Keratinocyte (primary cell): ENCODE measurements around the gene MTX3. TPM values are rescaled to one million over a fixed set of nuclear protein-coding genes. Genes with fewer than 3 reads are reported as not detected.

ENCODE experiments used
- DNase-seq: peaks from one replicate; pipeline ENCODE4 v3.0.0-alpha.2; 2011; ENCODE audit warnings: low read depth, missing footprints, low spot score
- FAIRE-seq: peaks from 2 replicates; lab custom pipeline; 2011; peaks lifted over from hg19 to GRCh38; lab: Jason Lieb, UNC
- H2AFZ ChIP-seq: 2 replicates; pipeline ENCODE4 v1.6.0; 2012; ENCODE audit warnings: low read length, control low read depth, inconsistent platforms; ENCODE audit not compliant: control insufficient read depth
- H3K27ac ChIP-seq: 2 replicates; pipeline ENCODE4 v1.5.1; 2011; ENCODE audit warnings: low read length; ENCODE audit not compliant: control insufficient read depth, insufficient read depth
- H3K27me3 ChIP-seq: 3 replicates; pipeline ENCODE4 v1.6.0; 2011; ENCODE audit warnings: low read length; ENCODE audit not compliant: control insufficient read depth, insufficient read depth; ENCODE audit errors: extremely low read depth
- H3K36me3 ChIP-seq, 2 experiments: 2 replicates in 1 of 2; 3 replicates in 1 of 2; pipeline ENCODE4 v1.5.1; 2011; ENCODE audit warnings: low read length in 2 of 2, mild to moderate bottlenecking in 1 of 2; ENCODE audit not compliant: control insufficient read depth in 2 of 2, insufficient read depth in 2 of 2; ENCODE audit errors: extremely low read depth in 1 of 2
- H3K4me1 ChIP-seq: 3 replicates; pipeline ENCODE4 v1.5.1; 2011; ENCODE audit warnings: low read length; ENCODE audit not compliant: control insufficient read depth, insufficient read depth; ENCODE audit errors: extremely low read depth
- H3K4me2 ChIP-seq: 3 replicates; pipeline ENCODE4 v1.6.0; 2011; ENCODE audit warnings: low read depth, low read length; ENCODE audit not compliant: control insufficient read depth, insufficient read depth; ENCODE audit errors: extremely low read depth
- H3K4me3 ChIP-seq, 3 experiments: fragments of 200-600 bp in 1 of 3; sonication (generic) in 1 of 3; 2 replicates in 2 of 3; 3 replicates in 1 of 3; pipeline ENCODE4 v1.5.1; 2011 to 2016; ENCODE audit warnings: low read length in 3 of 3, mild to moderate bottlenecking in 3 of 3, control low read depth in 2 of 3, inconsistent platforms in 1 of 3, low read depth in 1 of 3, mixed read lengths in 1 of 3, mixed run types in 1 of 3, moderate library complexity in 1 of 3; ENCODE audit not compliant: control insufficient read depth in 2 of 3, insufficient read depth in 2 of 3; ENCODE audit errors: extremely low read depth in 1 of 3
- H3K79me2 ChIP-seq: 2 replicates; pipeline ENCODE4 v1.6.0; 2012; ENCODE audit warnings: low read length; ENCODE audit not compliant: control insufficient read depth, insufficient read depth
- H3K9ac ChIP-seq: 3 replicates; pipeline ENCODE4 v1.6.0; 2011; ENCODE audit warnings: low read length; ENCODE audit not compliant: control insufficient read depth, insufficient read depth; ENCODE audit errors: extremely low read depth
- H3K9me1 ChIP-seq: 3 replicates; pipeline ENCODE4 v1.6.0; 2011; ENCODE audit warnings: low read length; ENCODE audit not compliant: control insufficient read depth, insufficient read depth; ENCODE audit errors: extremely low read depth
- H3K9me3 ChIP-seq: 2 replicates; pipeline ENCODE4 v1.5.1; 2012; ENCODE audit warnings: low read depth, low read length; ENCODE audit not compliant: control insufficient read depth
- H4K20me1 ChIP-seq: 3 replicates; pipeline ENCODE4 v1.6.0; 2011; ENCODE audit warnings: low read length; ENCODE audit not compliant: control insufficient read depth, insufficient read depth; ENCODE audit errors: extremely low read depth
- EZH2 ChIP-seq: IDR thresholded peaks from one replicate; pipeline ENCODE4 v1.6.1; 2012; ENCODE audit warnings: inconsistent platforms, mild to moderate bottlenecking, low read length, moderate library complexity
- dilution Hi-C: fragments of 300-500 bp; cut with MboI; formaldehyde crosslinking; loops from one replicate; pipeline ENCODE4 v1.7.0; 2020; ENCODE audit warnings: low sequenced_read_pairs; ENCODE audit not compliant: extremely low pct_ligation_motif_present
- polyA plus RNA-seq, 5 experiments: library from polyadenylated mRNA; depleted of rRNA in 3 of 5; stranded (reverse) in 3 of 5; stranded (forward) in 1 of 5; unstranded in 1 of 5; fragments of >200 nt; gene quantifications; 1 replicate in 1 of 5; 2 replicates in 3 of 5; 3 replicates in 1 of 5; pipeline versions ENCODE4 v1.2.1 to v1.2.3, GENCODE V29; 2011 to 2012; ENCODE audit warnings: missing spikeins in 2 of 5, low read depth in 1 of 5, low replicate concordance in 1 of 5
- small RNA-seq, 3 experiments: library from RNA; depleted of rRNA; stranded (forward); fragments of <200 nt; gene quantifications; one replicate each; pipeline ENCODE3, GENCODE V24; 2012; ENCODE audit warnings: low read depth in 3 of 3, low replicate concordance in 1 of 3; ENCODE audit not compliant: insufficient read length in 3 of 3
- TF ChIP-seq, protein P1 (sequence below), 3 experiments: IDR thresholded peaks in 1 of 3; conservative IDR thresholded peaks in 1 of 3; optimal IDR thresholded peaks in 1 of 3; 2 replicates in 2 of 3; 3 replicates in 1 of 3; pipeline versions ENCODE3 to v1.5.1; 2011; ENCODE audit warnings: low read length in 3 of 3, mild to moderate bottlenecking in 3 of 3, moderate library complexity in 2 of 3, control low read depth in 1 of 3, inconsistent platforms in 1 of 3; ENCODE audit not compliant: insufficient read depth in 2 of 3; ENCODE audit errors: extremely low read depth in 1 of 3

Gene MTX3
- polyA plus RNA-seq, 1 donor (not counting 4 experiments of a cell fraction or from before 2014, with no cell fraction given): 14.3 TPM

DNA sequence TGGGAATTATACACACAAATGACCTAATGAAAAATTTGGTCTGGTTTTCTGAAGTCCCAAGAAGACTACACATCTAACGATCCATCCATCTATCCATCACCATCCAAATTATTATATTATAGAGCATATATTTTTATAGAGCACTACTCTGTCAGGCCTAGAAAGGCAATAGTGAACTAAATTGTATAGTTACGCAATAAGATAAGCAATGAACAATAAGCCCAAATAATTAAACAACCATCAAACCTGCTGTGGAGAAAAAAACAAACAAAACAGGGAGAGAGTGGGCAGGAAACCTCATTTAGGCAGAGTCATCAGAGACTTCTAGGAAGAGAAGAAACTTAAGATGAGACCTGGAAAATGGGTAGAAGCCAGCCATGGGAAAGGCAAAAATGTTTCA lies 59.7 kb downstream of the MTX3 start:
- H3K9me3 ChIP-seq: no peaks in the 10 kb centered on the region
- FAIRE-seq (no peak), DNase-seq (no peak)
- dilution Hi-C loops: no loop called here
- no peak overlapping the region for H3K9ac ChIP-seq
- TF ChIP-seq, protein P1, sequence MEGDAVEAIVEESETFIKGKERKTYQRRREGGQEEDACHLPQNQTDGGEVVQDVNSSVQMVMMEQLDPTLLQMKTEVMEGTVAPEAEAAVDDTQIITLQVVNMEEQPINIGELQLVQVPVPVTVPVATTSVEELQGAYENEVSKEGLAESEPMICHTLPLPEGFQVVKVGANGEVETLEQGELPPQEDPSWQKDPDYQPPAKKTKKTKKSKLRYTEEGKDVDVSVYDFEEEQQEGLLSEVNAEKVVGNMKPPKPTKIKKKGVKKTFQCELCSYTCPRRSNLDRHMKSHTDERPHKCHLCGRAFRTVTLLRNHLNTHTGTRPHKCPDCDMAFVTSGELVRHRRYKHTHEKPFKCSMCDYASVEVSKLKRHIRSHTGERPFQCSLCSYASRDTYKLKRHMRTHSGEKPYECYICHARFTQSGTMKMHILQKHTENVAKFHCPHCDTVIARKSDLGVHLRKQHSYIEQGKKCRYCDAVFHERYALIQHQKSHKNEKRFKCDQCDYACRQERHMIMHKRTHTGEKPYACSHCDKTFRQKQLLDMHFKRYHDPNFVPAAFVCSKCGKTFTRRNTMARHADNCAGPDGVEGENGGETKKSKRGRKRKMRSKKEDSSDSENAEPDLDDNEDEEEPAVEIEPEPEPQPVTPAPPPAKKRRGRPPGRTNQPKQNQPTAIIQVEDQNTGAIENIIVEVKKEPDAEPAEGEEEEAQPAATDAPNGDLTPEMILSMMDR (optimal IDR thresholded peaks at IDR 0.05 in 1 of 3, IDR thresholded peaks at IDR 0.05 in 1 of 3, conservative IDR thresholded peaks at IDR 0.05 in 1 of 3; ENCODE audit: extremely low read depth in 1 of 3, insufficient read depth in 2 of 3, low read length in 3 of 3): no peak
- TF ChIP-seq EZH2: no peak
- H3K4me1 ChIP-seq: peaks cover 18% of the 10 kb centered on the region
- H4K20me1 ChIP-seq: no peaks in the 10 kb centered on the region
- H3K4me2 ChIP-seq: no peak overlapping the region
- H3K27ac ChIP-seq: no peak overlapping the region
- no peaks in the 10 kb centered on the region for H3K27me3 ChIP-seq
- H3K4me3 ChIP-seq: no peak overlapping the region
- no peaks in the 10 kb centered on the region for H3K36me3 ChIP-seq
- H2AFZ ChIP-seq: no peak overlapping the region
- no peaks in the 10 kb centered on the region for H3K9me1 ChIP-seq
- H3K79me2 ChIP-seq: no peaks in the 10 kb centered on the region

DNA sequence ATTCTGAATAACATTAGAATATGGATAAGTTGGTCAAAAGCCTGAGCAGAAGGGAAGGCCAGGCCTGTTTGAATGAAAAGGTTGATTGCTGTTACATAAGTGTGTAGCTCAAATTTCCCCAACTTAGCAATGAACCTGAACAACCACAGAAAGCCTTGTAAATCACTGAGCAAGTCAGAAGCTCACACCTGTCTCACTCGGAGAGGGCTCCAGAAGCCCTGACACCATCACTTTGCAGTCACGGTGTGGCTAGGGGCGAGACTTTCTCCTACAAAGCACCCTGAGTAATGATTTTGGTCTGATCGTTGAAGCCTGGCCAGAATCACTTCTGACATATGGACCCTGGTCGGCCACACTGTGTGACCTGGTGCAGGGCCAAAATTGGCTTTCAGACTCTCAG lies 62.0 kb downstream of the MTX3 start:
- Histone ChIP-seq H3K9ac (no peak overlapping the region), H3K4me1 (peaks cover 3% of the 10 kb centered on the region), H3K4me2 (no peak overlapping the region), H3K4me3 (no peak overlapping the region), H3K27me3 (no peaks in the 10 kb centered on the region), H3K9me1 (no peaks in the 10 kb centered on the region), H2AFZ (no peak overlapping the region), H4K20me1 (no peaks in the 10 kb centered on the region), H3K27ac (no peak overlapping the region), H3K9me3 (no peaks in the 10 kb centered on the region), H3K79me2 (no peaks in the 10 kb centered on the region), H3K36me3 (no peaks in the 10 kb centered on the region)
- TF ChIP-seq EZH2: no peak
- TF ChIP-seq, protein P1 (optimal IDR thresholded peaks at IDR 0.05 in 1 of 3, IDR thresholded peaks at IDR 0.05 in 1 of 3, conservative IDR thresholded peaks at IDR 0.05 in 1 of 3; ENCODE audit: extremely low read depth in 1 of 3, insufficient read depth in 2 of 3, low read length in 3 of 3): no peak
- no peak for FAIRE-seq
- DNase-seq: no peak
- dilution Hi-C loops: no loop called here

Small RNAs within 50 kb of the gene (small RNA-seq; reads per million reads assigned to genes)
- gene TRMT112P2: 0 reads per million in 3 experiments

Other genes with a start within 250 kb of the MTX3 start
- 0.27 to 0.47 TPM (median 0.46 TPM) in 3 replicates for gene THBS4, start 44.1 kb upstream of the MTX3 start, polyA plus RNA-seq